HL-60 (cell line): ENCODE results near the gene RASSF7.

Experiments used
- POLR2AphosphoS5 ChIP-seq: IDR thresholded peaks from 2 replicates; pipeline ENCODE4 v1.6.1; 2012; ENCODE audit warnings: low read depth
- SPI1 ChIP-seq: IDR thresholded peaks from 2 replicates; pipeline ENCODE4 v1.6.1; 2012; ENCODE audit warnings: low read depth, mild to moderate bottlenecking, borderline replicate concordance
- TF ChIP-seq, protein P1 (sequence below): IDR thresholded peaks from one replicate; pipeline ENCODE4 v1.5.1; 2011; ENCODE audit warnings: low read length, control low read depth, inconsistent platforms; ENCODE audit not compliant: insufficient read depth
- TF ChIP-seq, protein P2 (sequence below): IDR thresholded peaks from 2 replicates; pipeline ENCODE4 v1.6.1; 2012; ENCODE audit warnings: low read depth; ENCODE audit not compliant: insufficient replicate concordance

DNA sequence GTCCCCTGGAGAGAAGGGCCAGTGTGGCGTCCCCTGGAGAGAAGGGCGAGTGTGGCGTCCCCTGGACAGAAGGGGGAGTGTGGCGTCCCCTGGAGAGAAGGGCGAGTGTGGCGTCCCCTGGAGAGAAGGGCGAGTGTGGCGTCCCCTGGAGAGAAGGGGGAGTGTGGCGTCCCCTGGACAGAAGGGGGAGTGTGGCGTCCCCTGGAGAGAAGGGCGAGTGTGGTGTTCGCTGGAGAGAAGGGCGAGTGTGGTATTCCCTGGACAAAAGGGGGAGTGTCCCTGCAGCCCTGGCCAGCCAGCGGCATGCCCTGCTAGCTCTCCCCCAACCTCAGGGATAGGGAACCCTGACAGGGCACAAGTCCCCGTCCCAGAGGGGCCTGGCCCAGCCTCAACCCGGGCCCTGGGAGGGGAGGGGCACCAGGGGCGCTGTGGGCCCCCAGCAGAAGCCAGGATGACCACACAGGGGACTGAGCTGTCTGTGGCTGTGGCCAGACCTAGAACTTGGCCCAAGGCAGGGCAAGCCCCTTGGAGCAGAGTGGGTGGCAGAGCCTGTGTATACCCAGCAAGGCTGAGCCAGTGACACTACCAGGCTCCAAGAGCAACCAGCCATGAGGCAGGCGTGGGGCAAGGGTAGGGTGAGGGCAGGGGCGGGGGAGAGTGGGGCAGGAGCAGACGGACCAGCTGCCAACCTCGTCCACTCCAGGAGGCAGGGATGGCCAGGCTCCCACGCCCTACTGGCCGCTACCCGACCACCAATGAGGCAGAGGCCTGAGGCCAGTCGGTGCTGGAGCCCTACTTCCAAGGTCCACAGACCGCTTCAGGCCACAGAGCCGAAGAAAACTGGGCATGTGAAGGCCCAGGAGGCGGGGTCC is 29.6 kb upstream of the RASSF7 start:
- TF ChIP-seq, protein P1, sequence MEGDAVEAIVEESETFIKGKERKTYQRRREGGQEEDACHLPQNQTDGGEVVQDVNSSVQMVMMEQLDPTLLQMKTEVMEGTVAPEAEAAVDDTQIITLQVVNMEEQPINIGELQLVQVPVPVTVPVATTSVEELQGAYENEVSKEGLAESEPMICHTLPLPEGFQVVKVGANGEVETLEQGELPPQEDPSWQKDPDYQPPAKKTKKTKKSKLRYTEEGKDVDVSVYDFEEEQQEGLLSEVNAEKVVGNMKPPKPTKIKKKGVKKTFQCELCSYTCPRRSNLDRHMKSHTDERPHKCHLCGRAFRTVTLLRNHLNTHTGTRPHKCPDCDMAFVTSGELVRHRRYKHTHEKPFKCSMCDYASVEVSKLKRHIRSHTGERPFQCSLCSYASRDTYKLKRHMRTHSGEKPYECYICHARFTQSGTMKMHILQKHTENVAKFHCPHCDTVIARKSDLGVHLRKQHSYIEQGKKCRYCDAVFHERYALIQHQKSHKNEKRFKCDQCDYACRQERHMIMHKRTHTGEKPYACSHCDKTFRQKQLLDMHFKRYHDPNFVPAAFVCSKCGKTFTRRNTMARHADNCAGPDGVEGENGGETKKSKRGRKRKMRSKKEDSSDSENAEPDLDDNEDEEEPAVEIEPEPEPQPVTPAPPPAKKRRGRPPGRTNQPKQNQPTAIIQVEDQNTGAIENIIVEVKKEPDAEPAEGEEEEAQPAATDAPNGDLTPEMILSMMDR, result no peak
- TF ChIP-seq, protein P2, sequence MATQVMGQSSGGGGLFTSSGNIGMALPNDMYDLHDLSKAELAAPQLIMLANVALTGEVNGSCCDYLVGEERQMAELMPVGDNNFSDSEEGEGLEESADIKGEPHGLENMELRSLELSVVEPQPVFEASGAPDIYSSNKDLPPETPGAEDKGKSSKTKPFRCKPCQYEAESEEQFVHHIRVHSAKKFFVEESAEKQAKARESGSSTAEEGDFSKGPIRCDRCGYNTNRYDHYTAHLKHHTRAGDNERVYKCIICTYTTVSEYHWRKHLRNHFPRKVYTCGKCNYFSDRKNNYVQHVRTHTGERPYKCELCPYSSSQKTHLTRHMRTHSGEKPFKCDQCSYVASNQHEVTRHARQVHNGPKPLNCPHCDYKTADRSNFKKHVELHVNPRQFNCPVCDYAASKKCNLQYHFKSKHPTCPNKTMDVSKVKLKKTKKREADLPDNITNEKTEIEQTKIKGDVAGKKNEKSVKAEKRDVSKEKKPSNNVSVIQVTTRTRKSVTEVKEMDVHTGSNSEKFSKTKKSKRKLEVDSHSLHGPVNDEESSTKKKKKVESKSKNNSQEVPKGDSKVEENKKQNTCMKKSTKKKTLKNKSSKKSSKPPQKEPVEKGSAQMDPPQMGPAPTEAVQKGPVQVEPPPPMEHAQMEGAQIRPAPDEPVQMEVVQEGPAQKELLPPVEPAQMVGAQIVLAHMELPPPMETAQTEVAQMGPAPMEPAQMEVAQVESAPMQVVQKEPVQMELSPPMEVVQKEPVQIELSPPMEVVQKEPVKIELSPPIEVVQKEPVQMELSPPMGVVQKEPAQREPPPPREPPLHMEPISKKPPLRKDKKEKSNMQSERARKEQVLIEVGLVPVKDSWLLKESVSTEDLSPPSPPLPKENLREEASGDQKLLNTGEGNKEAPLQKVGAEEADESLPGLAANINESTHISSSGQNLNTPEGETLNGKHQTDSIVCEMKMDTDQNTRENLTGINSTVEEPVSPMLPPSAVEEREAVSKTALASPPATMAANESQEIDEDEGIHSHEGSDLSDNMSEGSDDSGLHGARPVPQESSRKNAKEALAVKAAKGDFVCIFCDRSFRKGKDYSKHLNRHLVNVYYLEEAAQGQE, result no peak
- TF ChIP-seq POLR2AphosphoS5 (no peak), SPI1 (no peak)
